Measurements from ENCODE around the gene FAM219B.
"Not testable (repeated sequence)": the region's sequence is repeated elsewhere in the genome, so short reads cannot be mapped to it uniquely, and the experiment has no call there.

FAM219B gene

GRCh38 chr15:74920456-74920855 is 13.8 kb upstream of the FAM219B start:
- Mint-ChIP-seq H3K27me3 (no peaks in the 10 kb centered on the region), H3K9me3 (no peaks in the 10 kb centered on the region), H3K27ac (peak overlapping the region in 1 of 2 donors; percentile 52), H3K4me1 (ENCODE audit: low read depth in 2 of 2) (peaks cover 0 to 1% of the 10 kb centered on the region in 2 donors), H3K4me3 (no peak overlapping the region), H3K36me3 (ENCODE audit: insufficient read depth) (peaks cover 83% of the 10 kb centered on the region)
- no peak for ATAC-seq (replicated peaks)
- no peak for DNase-seq

GRCh38 chr15:74917676-74918075 is 11.0 kb upstream of the FAM219B start:
- Mint-ChIP-seq H3K4me3 (no peak overlapping the region), H3K9me3 (no peaks in the 10 kb centered on the region), H3K27ac (no peak overlapping the region), H3K4me1 (ENCODE audit: low read depth in 2 of 2) (peaks cover 0 to 3% of the 10 kb centered on the region in 2 donors), H3K27me3 (no peaks in the 10 kb centered on the region), H3K36me3 (ENCODE audit: insufficient read depth) (peaks cover 78% of the 10 kb centered on the region)
- ATAC-seq (replicated peaks) (no peak), DNase-seq (no peak)

GRCh38 chr15:74913799-74914198 is 7.1 kb upstream of the FAM219B start:
- H3K27me3 Mint-ChIP-seq; H3K27ac Mint-ChIP-seq; H3K9me3 Mint-ChIP-seq; ATAC-seq (replicated peaks); H3K4me3 Mint-ChIP-seq; DNase-seq; H3K4me1 Mint-ChIP-seq (ENCODE audit: low read depth in 2 of 2): not testable (repeated sequence)
- H3K36me3 Mint-ChIP-seq (ENCODE audit: insufficient read depth) = peaks cover 45% of the 10 kb centered on the region

GRCh38 chr15:74913041-74913440 is 6.4 kb upstream of the FAM219B start:
- Mint-ChIP-seq H3K4me3 (no peak overlapping the region), H3K27ac (no peak overlapping the region), H3K4me1 (ENCODE audit: low read depth in 2 of 2) (peaks cover 0 to 3% of the 10 kb centered on the region in 2 donors), H3K36me3 (ENCODE audit: insufficient read depth) (peaks cover 37% of the 10 kb centered on the region), H3K9me3 (no peaks in the 10 kb centered on the region), H3K27me3 (no peaks in the 10 kb centered on the region)
- ATAC-seq (replicated peaks) (no peak), DNase-seq (no peak)

- ATAC-seq (replicated peaks) (no peak), DNase-seq (no peak)
- Mint-ChIP-seq H3K9me3 (no peaks in the 10 kb centered on the region), H3K27ac (no peak overlapping the region), H3K4me1 (ENCODE audit: low read depth in 2 of 2) (peaks cover 20 to 26% of the 10 kb centered on the region in 2 donors), H3K27me3 (no peaks in the 10 kb centered on the region), H3K4me3 (no peak overlapping the region), H3K36me3 (ENCODE audit: insufficient read depth) (peaks cover 3% of the 10 kb centered on the region)
Measured at GRCh38 chr15:74908635-74909034, 2.0 kb upstream of the FAM219B start.

GRCh38 chr15:74907163-74907870 is 666 bp upstream of the FAM219B start:
- peak overlapping the region; percentile 99 to 100 for H3K4me3 Mint-ChIP-seq
- DNase-seq (no peak), ATAC-seq (replicated peaks) (peak; percentile 2)
- H3K9me3 Mint-ChIP-seq = no peaks in the 10 kb centered on the region
- H3K27ac Mint-ChIP-seq = peak overlapping the region; percentile 97 to 98
- H3K4me1 Mint-ChIP-seq (ENCODE audit: low read depth in 2 of 2) = peaks cover 20 to 26% of the 10 kb centered on the region in 2 donors
- peaks cover 16% of the 10 kb centered on the region for H3K36me3 Mint-ChIP-seq (ENCODE audit: insufficient read depth)
- no peaks in the 10 kb centered on the region for H3K27me3 Mint-ChIP-seq

- H3K27ac Mint-ChIP-seq = peak overlapping the region; percentile 97 to 98
- H3K4me3 Mint-ChIP-seq = peak overlapping the region; percentile 99 to 100
- H3K4me1 Mint-ChIP-seq (ENCODE audit: low read depth in 2 of 2) = peaks cover 20 to 30% of the 10 kb centered on the region in 2 donors
- no peaks in the 10 kb centered on the region for H3K9me3 Mint-ChIP-seq
- no peaks in the 10 kb centered on the region for H3K27me3 Mint-ChIP-seq
- ATAC-seq (replicated peaks) = peak; percentile 32
- peak in 1 of 3 experiments; percentile 21 for DNase-seq
- peaks cover 16% of the 10 kb centered on the region for H3K36me3 Mint-ChIP-seq (ENCODE audit: insufficient read depth)
Measured at GRCh38 chr15:74906067-74906449, 593 bp downstream of the FAM219B start.

- peak overlapping the region in 1 of 2 donors; percentile 20 for H3K27ac Mint-ChIP-seq
- H3K9me3 Mint-ChIP-seq = no peaks in the 10 kb centered on the region
- H3K36me3 Mint-ChIP-seq (ENCODE audit: insufficient read depth) = peaks cover 26% of the 10 kb centered on the region
- no peak overlapping the region for H3K4me3 Mint-ChIP-seq
- DNase-seq (no peak), ATAC-seq (replicated peaks) (no peak)
- no peaks in the 10 kb centered on the region for H3K27me3 Mint-ChIP-seq
- peaks cover 20 to 30% of the 10 kb centered on the region in 2 donors for H3K4me1 Mint-ChIP-seq (ENCODE audit: low read depth in 2 of 2)
Measured at GRCh38 chr15:74904190-74904805, 2.4 kb downstream of the FAM219B start.

- DNase-seq (no peak), ATAC-seq (replicated peaks) (no peak)
- Mint-ChIP-seq H3K4me1 (ENCODE audit: low read depth in 2 of 2) (peaks cover 20 to 30% of the 10 kb centered on the region in 2 donors), H3K9me3 (no peaks in the 10 kb centered on the region), H3K27me3 (no peaks in the 10 kb centered on the region), H3K4me3 (no peak overlapping the region), H3K36me3 (ENCODE audit: insufficient read depth) (peaks cover 26% of the 10 kb centered on the region), H3K27ac (no peak overlapping the region)
Measured at GRCh38 chr15:74903676-74904075, 3.0 kb downstream of the FAM219B start.

- peaks cover 26% of the 10 kb centered on the region for H3K36me3 Mint-ChIP-seq (ENCODE audit: insufficient read depth)
- DNase-seq (no peak), ATAC-seq (replicated peaks) (no peak)
- H3K4me1 Mint-ChIP-seq (ENCODE audit: low read depth in 2 of 2) = peaks cover 19 to 29% of the 10 kb centered on the region in 2 donors
- no peaks in the 10 kb centered on the region for H3K9me3 Mint-ChIP-seq
- no peaks in the 10 kb centered on the region for H3K27me3 Mint-ChIP-seq
- H3K27ac Mint-ChIP-seq = peak overlapping the region in 1 of 2 donors; percentile 35
- no peak overlapping the region for H3K4me3 Mint-ChIP-seq
Measured at GRCh38 chr15:74902295-74903075, 4.2 kb downstream of the FAM219B start.

GRCh38 chr15:74901612-74902063 is 5.0 kb downstream of the FAM219B start:
- DNase-seq (peak; percentile 61 to 73 (median 69)), ATAC-seq (replicated peaks) (peak; percentile 65)
- Mint-ChIP-seq H3K27ac (peak overlapping the region; percentile 49 to 69), H3K27me3 (no peaks in the 10 kb centered on the region), H3K4me1 (ENCODE audit: low read depth in 2 of 2) (peaks cover 17 to 21% of the 10 kb centered on the region in 2 donors), H3K36me3 (ENCODE audit: insufficient read depth) (peaks cover 26% of the 10 kb centered on the region), H3K9me3 (no peaks in the 10 kb centered on the region), H3K4me3 (no peak overlapping the region)

GRCh38 chr15:74897300-74897701 is 9.3 kb downstream of the FAM219B start:
- Mint-ChIP-seq H3K27me3 (no peaks in the 10 kb centered on the region), H3K27ac (no peak overlapping the region), H3K36me3 (ENCODE audit: insufficient read depth) (peaks cover 24% of the 10 kb centered on the region), H3K4me3 (no peak overlapping the region), H3K4me1 (ENCODE audit: low read depth in 2 of 2) (peaks cover 17 to 20% of the 10 kb centered on the region in 2 donors), H3K9me3 (no peaks in the 10 kb centered on the region)
- ATAC-seq (replicated peaks) = no peak
- DNase-seq = no peak

GRCh38 chr15:74896316-74896715 is 10.3 kb downstream of the FAM219B start:
- Mint-ChIP-seq H3K27ac (peak overlapping the region in 1 of 2 donors; percentile 23), H3K36me3 (ENCODE audit: insufficient read depth) (peaks cover 26% of the 10 kb centered on the region), H3K4me3 (no peak overlapping the region), H3K27me3 (no peaks in the 10 kb centered on the region), H3K9me3 (no peaks in the 10 kb centered on the region), H3K4me1 (ENCODE audit: low read depth in 2 of 2) (peaks cover 17 to 19% of the 10 kb centered on the region in 2 donors)
- ATAC-seq (replicated peaks) = no peak
- DNase-seq = no peak

Data from effector memory CD8-positive, alpha-beta T cell (primary cell).